Neural cell (in vitro differentiated cells): Measurements from ENCODE around the gene SLC49A4. TPM values are rescaled to one million over a fixed set of nuclear protein-coding genes. Genes with fewer than 3 reads are reported as not detected.

Experiments used
- H2AFZ ChIP-seq: fragments of 200-600, 300-800 bp; sonication (generic), shearing (Covaris generic); 2 replicates; pipeline ENCODE4 v1.6.0; 2014; ENCODE audit warnings: low read depth, mild to moderate bottlenecking, antibody characterized with exemption, low read length, moderate library complexity
- H3F3A ChIP-seq: fragments of 200-600 bp; shearing (Covaris generic); 2 replicates; pipeline ENCODE4 v1.6.1; 2016; ENCODE audit warnings: mild to moderate bottlenecking, moderate library complexity, mixed read lengths, antibody characterized with exemption, low read length; ENCODE audit not compliant: insufficient read depth, poor library complexity, severe bottlenecking
- H3K27ac ChIP-seq: fragments of 200-600, 300-800 bp; sonication (generic), shearing (Covaris generic); 2 replicates; pipeline ENCODE4 v1.5.1; 2014; ENCODE audit warnings: mild to moderate bottlenecking, low read length, moderate library complexity
- H3K27me3 ChIP-seq: fragments of 300-800, 200-600 bp; sonication (generic), shearing (Covaris generic); 2 replicates; pipeline ENCODE4 v1.6.0; 2014; ENCODE audit warnings: mild to moderate bottlenecking, low read depth, low read length, moderate library complexity; ENCODE audit not compliant: insufficient read depth
- H3K36me3 ChIP-seq: fragments of 300-800, 200-600 bp; sonication (generic), shearing (Covaris generic); 2 replicates; pipeline ENCODE4 v1.5.1; 2014; ENCODE audit warnings: mild to moderate bottlenecking, antibody characterized with exemption, low read length, moderate library complexity; ENCODE audit not compliant: insufficient read depth
- H3K4me2 ChIP-seq: fragments of 300-800, 200-600 bp; sonication (generic), shearing (Covaris generic); 2 replicates; pipeline ENCODE4 v1.6.0; 2014; ENCODE audit warnings: mild to moderate bottlenecking, low read length
- H3K4me3 ChIP-seq: fragments of 300-800, 200-600 bp; sonication (generic), shearing (Covaris generic); 2 replicates; pipeline ENCODE4 v1.5.1; 2014; ENCODE audit warnings: mild to moderate bottlenecking, low read length, moderate library complexity
- H3K79me2 ChIP-seq: fragments of 200-600 bp; shearing (Covaris generic); replicated peaks from 2 replicates; pipeline ENCODE4 v1.6.0; 2014; ENCODE audit warnings: mild to moderate bottlenecking, low read length, moderate library complexity; ENCODE audit not compliant: insufficient read depth
- H3K9ac ChIP-seq: fragments of 300-800, 200-600 bp; sonication (generic), shearing (Covaris generic); 2 replicates; pipeline ENCODE4 v1.6.1; 2016; ENCODE audit warnings: mild to moderate bottlenecking, low read length, mixed read lengths
- H3K9me2 ChIP-seq: fragments of 200-600 bp; shearing (Covaris generic); 2 replicates; pipeline ENCODE4 v1.6.1; 2016; ENCODE audit warnings: mild to moderate bottlenecking, low read length, mixed read lengths; ENCODE audit not compliant: insufficient read depth
- H3K9me3 ChIP-seq: fragments of 200-600, 300-800 bp; sonication (generic), shearing (Covaris generic); 2 replicates; pipeline ENCODE4 v1.6.1; 2016; ENCODE audit warnings: mild to moderate bottlenecking, mixed run types, low read length, moderate library complexity, mixed read lengths
- H4K20me1 ChIP-seq: fragments of 200-600 bp; shearing (Covaris generic); 2 replicates; pipeline ENCODE4 v1.6.1; 2016; ENCODE audit warnings: mild to moderate bottlenecking, mixed run types; ENCODE audit not compliant: insufficient read depth
- EP300 ChIP-seq: fragments of 450-650 bp; conservative IDR thresholded peaks from 2 replicates; pipeline ENCODE4 v1.6.1; 2014; ENCODE audit warnings: antibody characterized with exemption, mild to moderate bottlenecking, moderate library complexity; ENCODE audit not compliant: poor library complexity, severe bottlenecking
- EZH2 ChIP-seq: fragments of 200-600, 300-800 bp; shearing (Covaris generic), sonication (generic); IDR thresholded peaks from 2 replicates; pipeline ENCODE4 v1.6.1; 2014; ENCODE audit warnings: antibody characterized with exemption, low read length, borderline replicate concordance, mild to moderate bottlenecking; ENCODE audit not compliant: insufficient read depth, poor library complexity, severe bottlenecking
- MXI1 ChIP-seq: fragments of 450-650 bp; conservative IDR thresholded peaks from 2 replicates; pipeline ENCODE4 v1.6.1; 2014; ENCODE audit warnings: antibody characterized with exemption, mild to moderate bottlenecking; ENCODE audit not compliant: poor library complexity, severe bottlenecking
- POLR2AphosphoS5 ChIP-seq: IDR thresholded peaks from 2 replicates; pipeline ENCODE4 v1.6.1; 2012
- RAD21 ChIP-seq: fragments of 450-650 bp; conservative IDR thresholded peaks from 2 replicates; pipeline ENCODE4 v1.6.1; 2014; ENCODE audit warnings: antibody characterized with exemption, mild to moderate bottlenecking, moderate library complexity
- SMC3 ChIP-seq: fragments of 450-650 bp; conservative IDR thresholded peaks from 2 replicates; pipeline ENCODE4 v1.6.1; 2014; ENCODE audit warnings: antibody characterized with exemption, mild to moderate bottlenecking, moderate library complexity; ENCODE audit not compliant: poor library complexity
- TAF1 ChIP-seq: IDR thresholded peaks from 2 replicates; pipeline ENCODE4 v1.6.1; 2012; ENCODE audit warnings: low read depth
- polyA plus RNA-seq: library from polyadenylated mRNA; depleted of rRNA; stranded (reverse); fragments of >200 nt; gene quantifications from 2 replicates; pipeline ENCODE4 v1.2.3, GENCODE V29; 2014
- TF ChIP-seq, protein P1 (sequence below): fragments of 450-650 bp; IDR thresholded peaks from 2 replicates; pipeline ENCODE4 v1.5.1; 2014; ENCODE audit warnings: antibody characterized with exemption, mild to moderate bottlenecking, moderate library complexity; ENCODE audit not compliant: poor library complexity, severe bottlenecking
- TF ChIP-seq, protein P2 (sequence below): IDR thresholded peaks from 2 replicates; pipeline ENCODE4 v1.6.1; 2012; ENCODE audit warnings: borderline replicate concordance

SLC49A4 gene
- polyA plus RNA-seq, 1 donor from 2014 or later: 16.2 TPM

- H2AFZ ChIP-seq: no peak overlapping the region
- no peaks in the 10 kb centered on the region for H3K27me3 ChIP-seq
- TF ChIP-seq EP300 (no peak), TAF1 (no peak), SMC3 (no peak), EZH2 (no peak)
- TF ChIP-seq, protein P1, sequence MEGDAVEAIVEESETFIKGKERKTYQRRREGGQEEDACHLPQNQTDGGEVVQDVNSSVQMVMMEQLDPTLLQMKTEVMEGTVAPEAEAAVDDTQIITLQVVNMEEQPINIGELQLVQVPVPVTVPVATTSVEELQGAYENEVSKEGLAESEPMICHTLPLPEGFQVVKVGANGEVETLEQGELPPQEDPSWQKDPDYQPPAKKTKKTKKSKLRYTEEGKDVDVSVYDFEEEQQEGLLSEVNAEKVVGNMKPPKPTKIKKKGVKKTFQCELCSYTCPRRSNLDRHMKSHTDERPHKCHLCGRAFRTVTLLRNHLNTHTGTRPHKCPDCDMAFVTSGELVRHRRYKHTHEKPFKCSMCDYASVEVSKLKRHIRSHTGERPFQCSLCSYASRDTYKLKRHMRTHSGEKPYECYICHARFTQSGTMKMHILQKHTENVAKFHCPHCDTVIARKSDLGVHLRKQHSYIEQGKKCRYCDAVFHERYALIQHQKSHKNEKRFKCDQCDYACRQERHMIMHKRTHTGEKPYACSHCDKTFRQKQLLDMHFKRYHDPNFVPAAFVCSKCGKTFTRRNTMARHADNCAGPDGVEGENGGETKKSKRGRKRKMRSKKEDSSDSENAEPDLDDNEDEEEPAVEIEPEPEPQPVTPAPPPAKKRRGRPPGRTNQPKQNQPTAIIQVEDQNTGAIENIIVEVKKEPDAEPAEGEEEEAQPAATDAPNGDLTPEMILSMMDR: no peak
- no peak overlapping the region for H3K4me3 ChIP-seq
- H3K27ac ChIP-seq: no peak overlapping the region
- H3K9me2 ChIP-seq: no peaks in the 10 kb centered on the region
- no peaks in the 10 kb centered on the region for H4K20me1 ChIP-seq
- H3K9ac ChIP-seq: no peak overlapping the region
- H3K9me3 ChIP-seq: no peaks in the 10 kb centered on the region
- no peak overlapping the region for H3K4me2 ChIP-seq
- H3K79me2 ChIP-seq: no peaks in the 10 kb centered on the region
- no peaks in the 10 kb centered on the region for H3K36me3 ChIP-seq
- no peaks in the 10 kb centered on the region for H3F3A ChIP-seq
Observed at GRCh38 chr3:122890720-122891220, 95.9 kb downstream of the SLC49A4 start.

GRCh38 chr3:122892118-122892960, 97.5 kb downstream of the SLC49A4 start:
- Histone ChIP-seq H3K27ac (no peak overlapping the region), H3K9me3 (no peaks in the 10 kb centered on the region), H3F3A (no peaks in the 10 kb centered on the region), H2AFZ (no peak overlapping the region), H4K20me1 (no peaks in the 10 kb centered on the region), H3K36me3 (no peaks in the 10 kb centered on the region), H3K9me2 (no peaks in the 10 kb centered on the region), H3K4me3 (no peak overlapping the region), H3K79me2 (no peaks in the 10 kb centered on the region), H3K27me3 (no peaks in the 10 kb centered on the region), H3K9ac (no peak overlapping the region), H3K4me2 (no peak overlapping the region)
- TF ChIP-seq SMC3 (no peak), EZH2 (no peak), POLR2AphosphoS5 (no peak), EP300 (no peak)
- TF ChIP-seq, protein P2, sequence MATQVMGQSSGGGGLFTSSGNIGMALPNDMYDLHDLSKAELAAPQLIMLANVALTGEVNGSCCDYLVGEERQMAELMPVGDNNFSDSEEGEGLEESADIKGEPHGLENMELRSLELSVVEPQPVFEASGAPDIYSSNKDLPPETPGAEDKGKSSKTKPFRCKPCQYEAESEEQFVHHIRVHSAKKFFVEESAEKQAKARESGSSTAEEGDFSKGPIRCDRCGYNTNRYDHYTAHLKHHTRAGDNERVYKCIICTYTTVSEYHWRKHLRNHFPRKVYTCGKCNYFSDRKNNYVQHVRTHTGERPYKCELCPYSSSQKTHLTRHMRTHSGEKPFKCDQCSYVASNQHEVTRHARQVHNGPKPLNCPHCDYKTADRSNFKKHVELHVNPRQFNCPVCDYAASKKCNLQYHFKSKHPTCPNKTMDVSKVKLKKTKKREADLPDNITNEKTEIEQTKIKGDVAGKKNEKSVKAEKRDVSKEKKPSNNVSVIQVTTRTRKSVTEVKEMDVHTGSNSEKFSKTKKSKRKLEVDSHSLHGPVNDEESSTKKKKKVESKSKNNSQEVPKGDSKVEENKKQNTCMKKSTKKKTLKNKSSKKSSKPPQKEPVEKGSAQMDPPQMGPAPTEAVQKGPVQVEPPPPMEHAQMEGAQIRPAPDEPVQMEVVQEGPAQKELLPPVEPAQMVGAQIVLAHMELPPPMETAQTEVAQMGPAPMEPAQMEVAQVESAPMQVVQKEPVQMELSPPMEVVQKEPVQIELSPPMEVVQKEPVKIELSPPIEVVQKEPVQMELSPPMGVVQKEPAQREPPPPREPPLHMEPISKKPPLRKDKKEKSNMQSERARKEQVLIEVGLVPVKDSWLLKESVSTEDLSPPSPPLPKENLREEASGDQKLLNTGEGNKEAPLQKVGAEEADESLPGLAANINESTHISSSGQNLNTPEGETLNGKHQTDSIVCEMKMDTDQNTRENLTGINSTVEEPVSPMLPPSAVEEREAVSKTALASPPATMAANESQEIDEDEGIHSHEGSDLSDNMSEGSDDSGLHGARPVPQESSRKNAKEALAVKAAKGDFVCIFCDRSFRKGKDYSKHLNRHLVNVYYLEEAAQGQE: no peak

GRCh38 chr3:122893282-122893681, 98.4 kb downstream of the SLC49A4 start:
- H3K9ac ChIP-seq: no peak overlapping the region
- H4K20me1 ChIP-seq: no peaks in the 10 kb centered on the region
- no peaks in the 10 kb centered on the region for H3K36me3 ChIP-seq
- no peaks in the 10 kb centered on the region for H3K27me3 ChIP-seq
- H3F3A ChIP-seq: no peaks in the 10 kb centered on the region
- no peak overlapping the region for H3K27ac ChIP-seq
- H3K9me2 ChIP-seq: no peaks in the 10 kb centered on the region
- H3K79me2 ChIP-seq: no peaks in the 10 kb centered on the region
- no peaks in the 10 kb centered on the region for H3K9me3 ChIP-seq
- no peak overlapping the region for H3K4me3 ChIP-seq
- H3K4me2 ChIP-seq: no peak overlapping the region
- no peak overlapping the region for H2AFZ ChIP-seq
- TF ChIP-seq SMC3 (no peak), RAD21 (no peak), TAF1 (no peak), EZH2 (no peak), MXI1 (no peak), POLR2AphosphoS5 (no peak)
- TF ChIP-seq, protein P2: no peak
- TF ChIP-seq, protein P1: no peak
